Body of pancreas (tissue), 4 donors: ENCODE measurements around the gene PRKAG2. TPM values are rescaled to one million over a fixed set of nuclear protein-coding genes. Genes with fewer than 3 reads are reported as not detected.

ENCODE experiments used
- ATAC-seq: fragments of 150-250 bp; one replicate; pipeline ENCODE4 v1.9.1; 2016
- DNase-seq, 4 donors: peaks; one replicate each; pipeline ENCODE4 v3.0.0-alpha.2; 2019
- H3K27ac ChIP-seq, 4 donors: fragments of 200-600 bp; sonication (generic); 1 replicate in 3 of 4; 2 replicates in 1 of 4; pipeline versions ENCODE4 v1.5.1 to v1.6.1; 2016 to 2019; ENCODE audit warnings: mild to moderate bottlenecking in 1 of 4, mixed read lengths in 1 of 4, moderate library complexity in 1 of 4
- H3K27me3 ChIP-seq, 2 donors: fragments of 200-600 bp; sonication (generic); one replicate each; pipeline ENCODE4 v1.6.0; 2016; ENCODE audit warnings: mild to moderate bottlenecking in 1 of 2
- H3K36me3 ChIP-seq, 2 donors: fragments of 200-600 bp; sonication (generic); replicated peaks in 1 of 2; 2 replicates each; pipeline ENCODE4 v1.5.1; 2016; ENCODE audit warnings: low read depth in 2 of 2; ENCODE audit not compliant: insufficient read depth in 1 of 2
- H3K4me1 ChIP-seq: fragments of 200-600 bp; sonication (generic); one replicate; pipeline ENCODE4 v1.6.0; 2016
- H3K4me3 ChIP-seq, 2 donors: fragments of 200-600 bp; sonication (generic); 1 replicate in 1 of 2; 2 replicates in 1 of 2; pipeline ENCODE4 v1.5.1; 2016 to 2019
- H3K9me3 ChIP-seq, 3 donors: fragments of 200-600 bp; sonication (generic); 1 replicate in 2 of 3; 2 replicates in 1 of 3; pipeline ENCODE4 v1.5.1; 2016
- CTCF ChIP-seq, 7 experiments: fragments of 450-650 bp in 4 of 7; fragments of 200-600 bp in 3 of 7; sonication (generic) in 3 of 7; IDR thresholded peaks; one replicate each; pipeline ENCODE4 v1.5.1; 2016 to 2019; ENCODE audit warnings: antibody characterized with exemption in 7 of 7
- POLR2A ChIP-seq, 3 donors: fragments of 450-650 bp; IDR thresholded peaks; one replicate each; pipeline ENCODE4 v1.6.1; 2016; ENCODE audit warnings: antibody characterized with exemption in 3 of 3, mild to moderate bottlenecking in 2 of 3
- WGBS, 2 donors: methylation state at CpG; one replicate each; pipeline ENCODE4 v1.1.5; 2017; 5-methylcytosine and 5-hydroxymethylcytosine counted together
- intact Hi-C: fragments of 100-400 bp; cut with DNase I; formaldehyde crosslinking; loops from one replicate; pipeline ENCODE4 v1.15.1; 2023
- total RNA-seq, 2 donors: library from RNA; depleted of rRNA; stranded (reverse); fragments of >200 nt; gene quantifications; one replicate each; pipeline ENCODE4 v1.1.0, GENCODE V29; 2016

PRKAG2 gene
- total RNA-seq, 2 donors from 2014 or later: 9.9 to 24.4 TPM

- 56 to 71% methylated on average over 11 to 13 of the region's 13 CpGs for WGBS, 2 donors
- H3K9me3 ChIP-seq: no peaks in the 10 kb centered on the region
- intact Hi-C loops: no loop called here
- peaks cover 27% of the 10 kb centered on the region for H3K4me1 ChIP-seq
- TF ChIP-seq CTCF (IDR thresholded peaks at IDR 0.05): no peak
- no peak for TF ChIP-seq POLR2A (IDR thresholded peaks at IDR 0.05)
- no peak overlapping the region for H3K27ac ChIP-seq
- ATAC-seq (no peak), DNase-seq (peak in 1 of 4 donors; percentile 31)
- no peaks in the 10 kb centered on the region for H3K36me3 ChIP-seq
- no peaks in the 10 kb centered on the region for H3K27me3 ChIP-seq
- H3K4me3 ChIP-seq: no peak overlapping the region
These were observed 190.7 kb downstream of the PRKAG2 start for GRCh38 chr7:151686016-151686766.

- H3K9me3 ChIP-seq: no peaks in the 10 kb centered on the region
- H3K27ac ChIP-seq: no peak overlapping the region
- no peaks in the 10 kb centered on the region for H3K36me3 ChIP-seq
- no peak overlapping the region for H3K4me3 ChIP-seq
- WGBS, 2 donors: 91 to 92% methylated on average over 11 to 13 of the region's 13 CpGs
- no peaks in the 10 kb centered on the region for H3K27me3 ChIP-seq
- ATAC-seq (no peak), DNase-seq (no peak)
- TF ChIP-seq POLR2A (IDR thresholded peaks at IDR 0.05) (no peak), CTCF (IDR thresholded peaks at IDR 0.05) (no peak)
- intact Hi-C loops: no loop called here
- peaks cover 19% of the 10 kb centered on the region for H3K4me1 ChIP-seq
These were observed 192.3 kb downstream of the PRKAG2 start for GRCh38 chr7:151684408-151685175.

GRCh38 chr7:151683615-151684407, 193.1 kb downstream of the PRKAG2 start:
- H3K9me3 ChIP-seq: no peaks in the 10 kb centered on the region
- no peak overlapping the region for H3K27ac ChIP-seq
- ATAC-seq (no peak), DNase-seq (no peak)
- intact Hi-C loops: no loop called here
- H3K27me3 ChIP-seq: no peaks in the 10 kb centered on the region
- H3K4me1 ChIP-seq: peaks cover 13% of the 10 kb centered on the region
- no peak for TF ChIP-seq CTCF (IDR thresholded peaks at IDR 0.05)
- TF ChIP-seq POLR2A (IDR thresholded peaks at IDR 0.05): no peak
- no peaks in the 10 kb centered on the region for H3K36me3 ChIP-seq
- WGBS, 2 donors: 91 to 96% methylated on average over 18 of the region's 18 CpGs
- no peak overlapping the region for H3K4me3 ChIP-seq

- 91 to 95% methylated on average over 14 of the region's 14 CpGs for WGBS, 2 donors
- Histone ChIP-seq H3K4me3 (no peak overlapping the region), H3K36me3 (no peaks in the 10 kb centered on the region), H3K27ac (no peak overlapping the region), H3K9me3 (no peaks in the 10 kb centered on the region), H3K27me3 (no peaks in the 10 kb centered on the region), H3K4me1 (peaks cover 15% of the 10 kb centered on the region)
- intact Hi-C loops: no loop called here
- TF ChIP-seq CTCF (IDR thresholded peaks at IDR 0.05) (no peak), POLR2A (IDR thresholded peaks at IDR 0.05) (no peak)
- DNase-seq (no peak), ATAC-seq (no peak)
These were observed 193.9 kb downstream of the PRKAG2 start for GRCh38 chr7:151682831-151683614.
